OCI-LY3 (cell line): ENCODE results near the gene SIRT6.

ENCODE experiments used
- H2AFZ ChIP-seq: fragments of 200-600, 300-600 bp; shearing (Covaris generic); 2 replicates; pipeline ENCODE4 v1.6.0; 2014; ENCODE audit warnings: antibody characterized with exemption, low read depth, low read length
- H3K27ac ChIP-seq: fragments of 200-600, 300-600 bp; sonication (generic); 2 replicates; pipeline ENCODE4 v1.5.1; 2014; ENCODE audit warnings: mild to moderate bottlenecking, low read length, moderate library complexity, mixed read lengths
- H3K27me3 ChIP-seq: fragments of 200-600, 300-600 bp; sonication (generic); 2 replicates; pipeline ENCODE4 v1.6.1; 2014; ENCODE audit warnings: low read depth, low read length, mixed read lengths
- H3K36me3 ChIP-seq: fragments of 200-600, 300-600 bp; sonication (generic); replicated peaks from 2 replicates; pipeline ENCODE3; 2014; ENCODE audit warnings: low read depth, low read length, mixed read lengths
- H3K4me1 ChIP-seq: fragments of 300-600, 200-600 bp; sonication (generic); 2 replicates; pipeline ENCODE4 v1.6.1; 2014; ENCODE audit warnings: low read length, mixed read lengths
- H3K4me2 ChIP-seq: fragments of 200-600, 300-600 bp; sonication (generic); 2 replicates; pipeline ENCODE4 v1.6.1; 2014; ENCODE audit warnings: low read length, mixed read lengths
- H3K4me3 ChIP-seq: fragments of 300-600, 200-600 bp; sonication (generic); 2 replicates; pipeline ENCODE4 v1.5.1; 2014; ENCODE audit warnings: antibody characterized with exemption, mild to moderate bottlenecking, low read length, moderate library complexity
- H3K79me2 ChIP-seq: fragments of 300-600, 200-600 bp; shearing (Covaris generic); 2 replicates; pipeline ENCODE4 v1.6.1; 2014; ENCODE audit warnings: mild to moderate bottlenecking, low read length, mixed read lengths
- H3K9ac ChIP-seq: fragments of 300-600, 200-600 bp; shearing (Covaris generic); 2 replicates; pipeline ENCODE4 v1.6.0; 2014; ENCODE audit warnings: mild to moderate bottlenecking, low read length, moderate library complexity
- H3K9me3 ChIP-seq: fragments of 200-600, 300-600 bp; shearing (Covaris generic); 2 replicates; pipeline ENCODE4 v1.6.1; 2014; ENCODE audit warnings: low read length, mixed read lengths; ENCODE audit not compliant: insufficient read depth
- H4K20me1 ChIP-seq: fragments of 200-600, 300-600 bp; sonication (generic); 2 replicates; pipeline ENCODE4 v1.6.1; 2016; ENCODE audit warnings: low read length, mixed read lengths; ENCODE audit not compliant: insufficient read depth
- CTCF ChIP-seq: fragments of 200-600, 300-600 bp; sonication (generic); IDR thresholded peaks from 2 replicates; pipeline ENCODE4 v1.5.1; 2014; ENCODE audit warnings: antibody characterized with exemption, low read length, low read depth
- EZH2phosphoT487 ChIP-seq: fragments of 200-600 bp; shearing (Covaris generic); IDR thresholded peaks from 2 replicates; pipeline ENCODE4 v1.6.1; 2018; ENCODE audit warnings: antibody characterized with exemption, mixed run types, low read depth

Gene SIRT6

GRCh38 chr19:4154571-4155312 is 27.6 kb downstream of the SIRT6 start:
- TF ChIP-seq CTCF, result no peak
- no peak for TF ChIP-seq EZH2phosphoT487

GRCh38 chr19:4152241-4152998 is 29.9 kb downstream of the SIRT6 start:
- no peaks in the 10 kb centered on the region for H3K79me2 ChIP-seq
- TF ChIP-seq EZH2phosphoT487 (no peak), CTCF (no peak)
- no peaks in the 10 kb centered on the region for H3K9me3 ChIP-seq
- peaks cover 27% of the 10 kb centered on the region for H3K27me3 ChIP-seq
- no peaks in the 10 kb centered on the region for H4K20me1 ChIP-seq
- H3K4me2 ChIP-seq, result no peak overlapping the region
- no peak overlapping the region for H3K27ac ChIP-seq
- no peak overlapping the region for H3K4me3 ChIP-seq
- no peak overlapping the region for H2AFZ ChIP-seq
- no peak overlapping the region for H3K9ac ChIP-seq
- H3K36me3 ChIP-seq, result no peaks in the 10 kb centered on the region
- H3K4me1 ChIP-seq, result no peaks in the 10 kb centered on the region

More at GRCh38 chr19:4154571-4155312, 27.6 kb downstream of the SIRT6 start:
- H3K4me2 ChIP-seq, result no peak overlapping the region
- H3K4me3 ChIP-seq, result no peak overlapping the region
- no peak overlapping the region for H3K9ac ChIP-seq
- no peak overlapping the region for H2AFZ ChIP-seq
- H3K9me3 ChIP-seq, result no peaks in the 10 kb centered on the region
- peaks cover 26% of the 10 kb centered on the region for H3K27me3 ChIP-seq
- H4K20me1 ChIP-seq, result no peaks in the 10 kb centered on the region
- H3K4me1 ChIP-seq, result no peaks in the 10 kb centered on the region
- no peaks in the 10 kb centered on the region for H3K79me2 ChIP-seq
- no peaks in the 10 kb centered on the region for H3K36me3 ChIP-seq
- H3K27ac ChIP-seq, result no peak overlapping the region

GRCh38 chr19:4151623-4152022 is 30.7 kb downstream of the SIRT6 start:
- H3K4me3 ChIP-seq, result no peak overlapping the region
- no peaks in the 10 kb centered on the region for H3K9me3 ChIP-seq
- H2AFZ ChIP-seq, result no peak overlapping the region
- no peak for TF ChIP-seq EZH2phosphoT487
- no peak for TF ChIP-seq CTCF
- H3K79me2 ChIP-seq, result no peaks in the 10 kb centered on the region
- H3K36me3 ChIP-seq, result no peaks in the 10 kb centered on the region
- no peak overlapping the region for H3K9ac ChIP-seq
- H3K4me1 ChIP-seq, result no peaks in the 10 kb centered on the region
- no peak overlapping the region for H3K27ac ChIP-seq
- no peak overlapping the region for H3K4me2 ChIP-seq
- H4K20me1 ChIP-seq, result no peaks in the 10 kb centered on the region
- peaks cover 27% of the 10 kb centered on the region for H3K27me3 ChIP-seq

- peaks cover 30% of the 10 kb centered on the region for H3K27me3 ChIP-seq
- H3K9me3 ChIP-seq, result no peaks in the 10 kb centered on the region
- H4K20me1 ChIP-seq, result no peaks in the 10 kb centered on the region
- no peaks in the 10 kb centered on the region for H3K36me3 ChIP-seq
- no peak overlapping the region for H3K27ac ChIP-seq
- no peak overlapping the region for H3K9ac ChIP-seq
- H3K4me1 ChIP-seq, result no peaks in the 10 kb centered on the region
- no peak overlapping the region for H3K4me3 ChIP-seq
- H3K4me2 ChIP-seq, result no peak overlapping the region
- no peak overlapping the region for H2AFZ ChIP-seq
- TF ChIP-seq CTCF (no peak), EZH2phosphoT487 (no peak)
- H3K79me2 ChIP-seq, result no peaks in the 10 kb centered on the region
Observed at GRCh38 chr19:4149518-4150288, 32.7 kb downstream of the SIRT6 start.
